Sigmoid colon (tissue), 7 donors: ENCODE data around the gene NCS1. TPM values are rescaled to one million over a fixed set of nuclear protein-coding genes. Genes with fewer than 3 reads are reported as not detected.

Source experiments
- DNase-seq: peaks from one replicate; pipeline ENCODE4 v3.0.0-alpha.2; 2019
- H3K27ac ChIP-seq, 4 donors: fragments of 200-600 bp; sonication (generic); one replicate each; pipeline ENCODE4 v1.5.1; 2016 to 2019; ENCODE audit warnings: mild to moderate bottlenecking in 1 of 4
- H3K27me3 ChIP-seq, 3 donors: fragments of 200-600 bp; sonication (generic); one replicate each; pipeline ENCODE4 v1.5.1; 2019; ENCODE audit warnings: mild to moderate bottlenecking in 1 of 3
- H3K36me3 ChIP-seq, 4 donors: fragments of 200-600 bp; sonication (generic); one replicate each; pipeline ENCODE4 v1.5.1; 2016 to 2019
- H3K4me1 ChIP-seq, 4 donors: fragments of 200-600 bp; sonication (generic); one replicate each; pipeline ENCODE4 v1.5.1; 2017 to 2019
- H3K4me3 ChIP-seq, 4 donors: fragments of 200-600 bp; sonication (generic); one replicate each; pipeline ENCODE4 v1.5.1; 2017 to 2019; ENCODE audit warnings: mild to moderate bottlenecking in 2 of 4, moderate library complexity in 1 of 4
- H3K9me3 ChIP-seq, 4 donors: fragments of 200-600 bp in 3 of 4; sonication (generic) in 3 of 4; one replicate each; pipeline versions ENCODE4 v1.5.1 to v1.6.1; 2013 to 2019
- CTCF ChIP-seq, 4 experiments: fragments of 450-650 bp in 3 of 4; fragments of 200-600 bp in 1 of 4; IDR thresholded peaks; one replicate each; pipeline ENCODE4 v1.5.1; 2016 to 2019; ENCODE audit warnings: antibody characterized with exemption in 4 of 4, mild to moderate bottlenecking in 3 of 4, moderate library complexity in 2 of 4
- EP300 ChIP-seq, 4 donors: sonication (generic); formaldehyde crosslinking; IDR thresholded peaks; one replicate each; pipeline ENCODE4 v1.6.1; 2017; ENCODE audit warnings: antibody characterized with exemption in 4 of 4
- POLR2A ChIP-seq, 2 donors: fragments of 450-650 bp; IDR thresholded peaks; one replicate each; pipeline ENCODE4 v1.6.1; 2016; ENCODE audit warnings: antibody characterized with exemption in 2 of 2, mild to moderate bottlenecking in 2 of 2, moderate library complexity in 2 of 2
- POLR2AphosphoS5 ChIP-seq, 4 donors: sonication (generic); formaldehyde crosslinking; IDR thresholded peaks; one replicate each; pipeline ENCODE4 v1.6.1; 2017; ENCODE audit warnings: antibody characterized with exemption in 4 of 4
- WGBS, 2 donors: extraction: QIAGEN DNeasy Blood & Tissue Kit; methylation state at CpG; one replicate each; pipeline ENCODE4 v1.1.7; 2013; 5-methylcytosine and 5-hydroxymethylcytosine counted together
- intact Hi-C: fragments of 100-400 bp; cut with DNase I; formaldehyde crosslinking; loops from one replicate; pipeline ENCODE4 v1.15.1; 2023
- polyA plus RNA-seq, 3 donors: library from polyadenylated mRNA; stranded (reverse); fragments of 200-250 nt; gene quantifications; one replicate each; pipeline ENCODE4 v1.2.3, GENCODE V29; 2013
- total RNA-seq, 4 donors: library from RNA; depleted of rRNA; stranded (reverse); fragments of >200 nt; gene quantifications; one replicate each; pipeline ENCODE4 v1.1.0, GENCODE V29; 2016
- donor health status: healthy with polysubstance abuse.
- donor health status: Bipolar disorder and iron deficiency.
- donor health status: healthy.

The NCS1 gene
- total and polyA plus RNA-seq, 7 donors: 0.69 to 133 (median 78.5) TPM

- H3K36me3 ChIP-seq: no peaks in the 10 kb centered on the region
- H3K4me3 ChIP-seq: no peak overlapping the region
- intact Hi-C loops: no loop called here
- H3K27ac ChIP-seq: no peak overlapping the region
- WGBS, 2 donors: 33 to 68% methylated on average over 8 of the region's 8 CpGs
- TF ChIP-seq POLR2A (IDR thresholded peaks at IDR 0.05) (no peak), CTCF (IDR thresholded peaks at IDR 0.05) (no peak), EP300 (IDR thresholded peaks at IDR 0.05) (no peak)
- H3K4me1 ChIP-seq: peaks cover 0 to 4% (median 0%) of the 10 kb centered on the region in 4 donors
- no peak for DNase-seq
- no peaks in the 10 kb centered on the region for H3K27me3 ChIP-seq
- H3K9me3 ChIP-seq: no peaks in the 10 kb centered on the region
Observed at GRCh38 chr9:130159057-130159456, 13.1 kb upstream of the NCS1 start.

GRCh38 chr9:130159915-130160670 lies 12.1 kb upstream of the NCS1 start:
- Histone ChIP-seq H3K4me3 (no peak overlapping the region), H3K27me3 (no peaks in the 10 kb centered on the region), H3K36me3 (no peaks in the 10 kb centered on the region), H3K4me1 (peaks cover 0 to 4% (median 0%) of the 10 kb centered on the region in 4 donors), H3K27ac (no peak overlapping the region), H3K9me3 (no peaks in the 10 kb centered on the region)
- DNase-seq: no peak
- 83 to 85% methylated on average over 10 of the region's 10 CpGs for WGBS, 2 donors
- intact Hi-C loops: no loop called here
- TF ChIP-seq POLR2A (IDR thresholded peaks at IDR 0.05) (no peak), CTCF (IDR thresholded peaks at IDR 0.05) (no peak), POLR2AphosphoS5 (IDR thresholded peaks at IDR 0.05) (no peak), EP300 (IDR thresholded peaks at IDR 0.05) (no peak)

GRCh38 chr9:130160862-130161470 lies 11.2 kb upstream of the NCS1 start:
- no peaks in the 10 kb centered on the region for H3K9me3 ChIP-seq
- intact Hi-C loops: no loop called here
- H3K4me3 ChIP-seq: no peak overlapping the region
- no peak overlapping the region for H3K27ac ChIP-seq
- H3K4me1 ChIP-seq: peaks cover 0 to 4% (median 0%) of the 10 kb centered on the region in 4 donors
- WGBS, 2 donors: 94% methylated on average over 3 of the region's 3 CpGs
- H3K27me3 ChIP-seq: no peaks in the 10 kb centered on the region
- H3K36me3 ChIP-seq: no peaks in the 10 kb centered on the region
- no peak for TF ChIP-seq POLR2AphosphoS5 (IDR thresholded peaks at IDR 0.05)
- TF ChIP-seq CTCF (IDR thresholded peaks at IDR 0.05): no peak
- no peak for TF ChIP-seq POLR2A (IDR thresholded peaks at IDR 0.05)
- no peak for TF ChIP-seq EP300 (IDR thresholded peaks at IDR 0.05)
- DNase-seq: no peak

GRCh38 chr9:130165579-130165978 lies 6.6 kb upstream of the NCS1 start:
- no peaks in the 10 kb centered on the region for H3K9me3 ChIP-seq
- DNase-seq: no peak
- TF ChIP-seq CTCF (IDR thresholded peaks at IDR 0.05) (no peak), POLR2AphosphoS5 (IDR thresholded peaks at IDR 0.05) (no peak), POLR2A (IDR thresholded peaks at IDR 0.05) (no peak), EP300 (IDR thresholded peaks at IDR 0.05) (no peak)
- no peaks in the 10 kb centered on the region for H3K4me1 ChIP-seq
- no peaks in the 10 kb centered on the region for H3K36me3 ChIP-seq
- WGBS, 2 donors: 93 to 95% methylated on average over 1 of the region's 1 CpG
- H3K4me3 ChIP-seq: no peak overlapping the region
- H3K27me3 ChIP-seq: no peaks in the 10 kb centered on the region
- intact Hi-C loops: no loop called here
- no peak overlapping the region for H3K27ac ChIP-seq
